Measurements from ENCODE around the gene CSTF2T.

CSTF2T gene

DNA sequence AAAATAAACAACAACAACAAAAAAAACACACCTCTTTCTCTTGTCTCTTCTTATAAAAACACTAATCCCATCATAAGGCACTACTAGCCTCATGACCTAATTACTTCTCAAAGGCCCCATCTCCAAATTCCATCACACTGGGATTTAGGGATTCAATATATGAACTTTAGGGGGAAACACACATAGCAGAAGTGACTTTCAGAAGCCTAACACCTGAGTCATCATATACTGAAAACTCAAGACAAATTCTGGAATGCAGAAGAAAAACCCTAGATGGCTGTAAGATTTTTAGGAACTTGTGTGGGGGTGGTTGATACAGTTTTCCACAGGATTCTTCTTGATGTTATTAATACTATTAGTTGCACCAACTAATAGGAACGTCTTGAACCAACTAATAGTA, 33.7 kb upstream of the CSTF2T start:
- TF ChIP-seq, protein P1, sequence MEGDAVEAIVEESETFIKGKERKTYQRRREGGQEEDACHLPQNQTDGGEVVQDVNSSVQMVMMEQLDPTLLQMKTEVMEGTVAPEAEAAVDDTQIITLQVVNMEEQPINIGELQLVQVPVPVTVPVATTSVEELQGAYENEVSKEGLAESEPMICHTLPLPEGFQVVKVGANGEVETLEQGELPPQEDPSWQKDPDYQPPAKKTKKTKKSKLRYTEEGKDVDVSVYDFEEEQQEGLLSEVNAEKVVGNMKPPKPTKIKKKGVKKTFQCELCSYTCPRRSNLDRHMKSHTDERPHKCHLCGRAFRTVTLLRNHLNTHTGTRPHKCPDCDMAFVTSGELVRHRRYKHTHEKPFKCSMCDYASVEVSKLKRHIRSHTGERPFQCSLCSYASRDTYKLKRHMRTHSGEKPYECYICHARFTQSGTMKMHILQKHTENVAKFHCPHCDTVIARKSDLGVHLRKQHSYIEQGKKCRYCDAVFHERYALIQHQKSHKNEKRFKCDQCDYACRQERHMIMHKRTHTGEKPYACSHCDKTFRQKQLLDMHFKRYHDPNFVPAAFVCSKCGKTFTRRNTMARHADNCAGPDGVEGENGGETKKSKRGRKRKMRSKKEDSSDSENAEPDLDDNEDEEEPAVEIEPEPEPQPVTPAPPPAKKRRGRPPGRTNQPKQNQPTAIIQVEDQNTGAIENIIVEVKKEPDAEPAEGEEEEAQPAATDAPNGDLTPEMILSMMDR (IDR thresholded peaks at IDR 0.05; ENCODE audit: extremely low read depth, insufficient read depth, missing control alignments), result no peak
- no peak for DNase-seq (ENCODE audit: low spot score)
- in situ Hi-C loops (cut with MboI; ENCODE audit: low pct_unique_long_range_greater_than_20kb, low sequenced_read_pairs, unreplicated experiment), result no loop called here

- no peak for DNase-seq (ENCODE audit: low spot score)
- in situ Hi-C loops (cut with MboI; ENCODE audit: low pct_unique_long_range_greater_than_20kb, low sequenced_read_pairs, unreplicated experiment), result no loop called here
- TF ChIP-seq, protein P1 (IDR thresholded peaks at IDR 0.05; ENCODE audit: extremely low read depth, insufficient read depth, missing control alignments), result no peak
These were observed 30.6 kb upstream of the CSTF2T start for GRCh38 chr10:51729822-51730555.

- TF ChIP-seq, protein P1 (IDR thresholded peaks at IDR 0.05; ENCODE audit: extremely low read depth, insufficient read depth, missing control alignments), result no peak
- in situ Hi-C loops (cut with MboI; ENCODE audit: low pct_unique_long_range_greater_than_20kb, low sequenced_read_pairs, unreplicated experiment), result no loop called here
- no peak for DNase-seq (ENCODE audit: low spot score)
These were observed 24.6 kb upstream of the CSTF2T start for GRCh38 chr10:51724038-51724437.

DNA sequence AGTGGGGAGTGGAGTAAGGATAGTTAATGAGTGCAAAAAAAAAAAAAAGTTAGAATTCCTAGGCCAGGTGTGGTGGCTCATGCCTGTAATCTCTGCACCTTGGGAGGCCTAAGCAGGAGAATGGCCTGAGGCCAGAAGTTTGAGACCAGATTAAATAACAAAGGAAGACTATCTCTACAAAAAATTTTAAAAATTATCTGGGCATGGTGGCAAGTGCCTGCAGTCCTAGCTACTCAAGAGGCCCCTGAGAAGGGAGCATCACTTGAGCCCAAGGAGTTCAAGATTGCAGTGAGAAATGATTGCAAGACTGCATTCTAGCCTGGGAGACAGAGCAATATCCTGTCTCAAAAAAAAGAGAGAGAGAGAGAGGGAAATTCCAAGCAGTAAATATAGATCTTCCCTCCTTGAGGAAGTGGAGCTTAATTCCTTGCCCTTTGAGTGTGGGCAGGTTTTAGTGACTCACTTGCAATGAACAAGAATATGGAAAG, 19.5 kb upstream of the CSTF2T start:
- no peak for DNase-seq (ENCODE audit: low spot score)
- in situ Hi-C loops (cut with MboI; ENCODE audit: low pct_unique_long_range_greater_than_20kb, low sequenced_read_pairs, unreplicated experiment), result no loop called here
- TF ChIP-seq, protein P1 (IDR thresholded peaks at IDR 0.05; ENCODE audit: extremely low read depth, insufficient read depth, missing control alignments), result no peak

DNA sequence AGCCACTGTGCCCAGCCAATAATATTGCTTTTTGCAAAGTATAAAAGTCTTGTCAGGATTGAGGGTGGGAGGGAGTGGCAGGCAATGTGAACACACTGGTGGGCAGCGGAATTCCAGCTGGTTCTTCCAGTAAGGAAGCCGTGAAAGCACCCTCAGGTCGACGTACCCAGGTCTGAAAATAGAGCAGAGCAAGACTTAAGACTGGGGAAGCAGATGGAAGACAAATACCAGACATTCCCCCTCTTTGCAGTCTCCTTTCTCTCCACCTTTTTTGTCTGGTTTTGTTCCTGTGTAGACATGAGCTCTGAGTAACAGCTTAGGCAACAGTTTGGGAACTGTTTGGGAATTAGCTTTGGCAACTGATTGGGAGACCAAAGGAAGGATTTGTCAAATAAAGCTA, 17.6 kb upstream of the CSTF2T start:
- in situ Hi-C loops (cut with MboI; ENCODE audit: low pct_unique_long_range_greater_than_20kb, low sequenced_read_pairs, unreplicated experiment), result no loop called here
- TF ChIP-seq, protein P1 (IDR thresholded peaks at IDR 0.05; ENCODE audit: extremely low read depth, insufficient read depth, missing control alignments), result no peak
- DNase-seq (ENCODE audit: low spot score), result no peak

DNA sequence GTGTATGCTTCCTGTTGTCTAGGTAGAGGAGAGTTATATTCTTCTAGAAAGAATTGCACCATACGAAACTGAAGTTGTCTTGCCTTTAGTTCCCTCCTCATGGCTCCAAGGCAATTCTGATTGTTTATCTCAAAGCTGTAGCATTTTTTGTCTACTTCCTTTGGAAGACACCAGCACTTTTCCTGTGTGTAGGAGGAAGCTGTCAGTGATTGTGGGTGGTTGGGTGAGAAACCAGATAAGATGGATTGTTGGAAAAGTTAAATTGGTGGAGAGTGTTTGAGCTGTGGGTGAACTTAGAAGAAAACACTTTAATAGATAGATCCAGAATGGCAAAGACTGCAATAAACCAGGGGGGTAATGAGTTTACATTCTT, 12.1 kb upstream of the CSTF2T start:
- TF ChIP-seq, protein P1 (IDR thresholded peaks at IDR 0.05; ENCODE audit: extremely low read depth, insufficient read depth, missing control alignments), result no peak
- in situ Hi-C loops (cut with MboI; ENCODE audit: low pct_unique_long_range_greater_than_20kb, low sequenced_read_pairs, unreplicated experiment), result no loop called here
- no peak for DNase-seq (ENCODE audit: low spot score)
